Gastroesophageal sphincter (tissue), 4 donors: ENCODE data around the gene MAPK1. TPM values are rescaled to one million over a fixed set of nuclear protein-coding genes. Genes with fewer than 3 reads are reported as not detected.
"Not testable (repeated sequence)": the region's sequence is repeated elsewhere in the genome, so short reads cannot be mapped to it uniquely, and the experiment has no call there.

Source experiments
- ATAC-seq: fragments of 150-250 bp; one replicate; pipeline ENCODE4 v1.9.1; 2016; ENCODE audit warnings: mild to moderate bottlenecking, moderate library complexity
- H3K27ac ChIP-seq, 4 donors: fragments of 200-600 bp; sonication (generic) in 3 of 4; 1 replicate in 3 of 4; 2 replicates in 1 of 4; pipeline ENCODE4 v1.5.1; 2016 to 2019
- H3K27me3 ChIP-seq: fragments of 200-600 bp; sonication (generic); one replicate; pipeline ENCODE4 v1.5.1; 2019
- H3K36me3 ChIP-seq, 2 donors: fragments of 200-600 bp; sonication (generic); one replicate each; pipeline ENCODE4 v1.5.1; 2019; ENCODE audit warnings: control low read depth in 1 of 2
- H3K4me1 ChIP-seq, 3 donors: fragments of 200-600 bp; sonication (generic); 1 replicate in 2 of 3; 2 replicates in 1 of 3; pipeline ENCODE4 v1.5.1; 2016 to 2019; ENCODE audit warnings: control low read depth in 2 of 3
- H3K4me3 ChIP-seq, 2 donors: fragments of 200-600 bp; sonication (generic); one replicate each; pipeline ENCODE4 v1.5.1; 2019; ENCODE audit warnings: mild to moderate bottlenecking in 1 of 2, moderate library complexity in 1 of 2
- H3K9me3 ChIP-seq, 3 donors: fragments of 200-600 bp; sonication (generic); one replicate each; pipeline ENCODE4 v1.5.1; 2017 to 2019; ENCODE audit warnings: control low read depth in 2 of 3
- EP300 ChIP-seq: sonication (generic); formaldehyde crosslinking; IDR thresholded peaks from one replicate; pipeline ENCODE4 v1.6.1; 2017; ENCODE audit warnings: antibody characterized with exemption, mild to moderate bottlenecking
- POLR2A ChIP-seq, 2 donors: fragments of 450-650 bp; IDR thresholded peaks; one replicate each; pipeline ENCODE4 v1.6.1; 2017; ENCODE audit warnings: antibody characterized with exemption in 2 of 2, mild to moderate bottlenecking in 2 of 2, moderate library complexity in 1 of 2
- POLR2AphosphoS5 ChIP-seq: sonication (generic); formaldehyde crosslinking; IDR thresholded peaks from one replicate; pipeline ENCODE4 v1.6.1; 2017; ENCODE audit warnings: antibody characterized with exemption
- WGBS, 2 donors: methylation state at CpG; one replicate each; pipeline ENCODE4 v1.1.5; 2018; ENCODE audit warnings: low coverage in 1 of 2; 5-methylcytosine and 5-hydroxymethylcytosine counted together
- total RNA-seq, 4 donors: library from RNA; depleted of rRNA; stranded (reverse); fragments of >200 nt; gene quantifications; one replicate each; pipeline ENCODE4 v1.1.0, GENCODE V29; 2016
- TF ChIP-seq, protein P1 (sequence below), 4 experiments: fragments of 200-600 bp in 2 of 4; fragments of 450-650 bp in 2 of 4; sonication (generic) in 1 of 4; IDR thresholded peaks; one replicate each; pipeline ENCODE4 v1.5.1; 2017 to 2019; ENCODE audit warnings: antibody characterized with exemption in 4 of 4, mild to moderate bottlenecking in 2 of 4, moderate library complexity in 2 of 4

The MAPK1 gene
- total RNA-seq, 4 donors from 2014 or later: 40.3 to 70.8 (median 57.4) TPM

DNA sequence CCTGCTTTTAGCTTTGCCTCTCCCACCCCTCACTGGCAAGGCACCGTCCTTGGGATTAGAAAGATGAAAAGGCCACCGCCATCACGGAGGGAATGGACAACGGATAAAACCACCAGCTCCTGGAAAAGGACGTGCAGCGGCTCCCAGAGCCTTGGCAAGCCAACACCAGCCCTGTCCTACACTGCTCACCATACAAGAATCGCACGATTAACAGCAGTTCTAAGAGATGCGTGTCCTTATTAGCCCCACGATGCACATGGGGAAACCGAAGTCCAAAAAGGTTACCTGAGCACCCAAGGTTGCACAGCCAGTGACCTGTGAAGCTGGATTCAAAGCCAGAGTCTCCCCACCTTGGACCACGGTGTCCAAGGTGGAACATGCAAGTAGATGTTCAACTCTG is 139.2 kb downstream of the MAPK1 start:
- H3K4me3 ChIP-seq: no peak overlapping the region
- no peak for ATAC-seq
- WGBS, 2 donors: 80 to 94% methylated on average over 1 to 4 of the region's 12 CpGs

DNA sequence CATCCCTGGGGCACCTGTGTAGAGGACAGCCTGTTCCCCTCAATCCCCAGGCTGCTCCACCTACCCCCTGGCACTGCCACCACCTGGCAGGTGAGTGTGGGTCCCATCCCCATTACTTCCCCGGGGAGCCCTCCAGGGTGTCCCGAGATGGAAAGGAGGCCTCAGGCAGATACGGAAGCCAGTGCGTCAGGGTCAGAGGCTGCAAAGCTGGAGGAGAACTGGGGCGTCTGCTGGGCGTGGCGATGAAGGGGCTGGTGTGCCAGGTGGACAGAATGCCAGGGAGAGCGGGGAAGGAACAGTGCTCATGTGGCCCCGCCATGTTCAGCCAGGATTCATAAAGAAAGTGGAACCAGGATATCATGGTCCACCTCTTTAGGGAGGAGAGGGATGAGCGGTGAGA is 139.7 kb downstream of the MAPK1 start:
- no peaks in the 10 kb centered on the region for H3K27me3 ChIP-seq

More for the DNA sequence above, 139.2 kb downstream of the MAPK1 start:
- Histone ChIP-seq H3K36me3 (peaks cover 0 to 18% of the 10 kb centered on the region in 2 donors), H3K9me3 (no peaks in the 10 kb centered on the region), H3K4me1 (no peaks in the 10 kb centered on the region), H3K27me3 (no peaks in the 10 kb centered on the region), H3K27ac (no peak overlapping the region)
- TF ChIP-seq EP300: no peak
- TF ChIP-seq, protein P1, sequence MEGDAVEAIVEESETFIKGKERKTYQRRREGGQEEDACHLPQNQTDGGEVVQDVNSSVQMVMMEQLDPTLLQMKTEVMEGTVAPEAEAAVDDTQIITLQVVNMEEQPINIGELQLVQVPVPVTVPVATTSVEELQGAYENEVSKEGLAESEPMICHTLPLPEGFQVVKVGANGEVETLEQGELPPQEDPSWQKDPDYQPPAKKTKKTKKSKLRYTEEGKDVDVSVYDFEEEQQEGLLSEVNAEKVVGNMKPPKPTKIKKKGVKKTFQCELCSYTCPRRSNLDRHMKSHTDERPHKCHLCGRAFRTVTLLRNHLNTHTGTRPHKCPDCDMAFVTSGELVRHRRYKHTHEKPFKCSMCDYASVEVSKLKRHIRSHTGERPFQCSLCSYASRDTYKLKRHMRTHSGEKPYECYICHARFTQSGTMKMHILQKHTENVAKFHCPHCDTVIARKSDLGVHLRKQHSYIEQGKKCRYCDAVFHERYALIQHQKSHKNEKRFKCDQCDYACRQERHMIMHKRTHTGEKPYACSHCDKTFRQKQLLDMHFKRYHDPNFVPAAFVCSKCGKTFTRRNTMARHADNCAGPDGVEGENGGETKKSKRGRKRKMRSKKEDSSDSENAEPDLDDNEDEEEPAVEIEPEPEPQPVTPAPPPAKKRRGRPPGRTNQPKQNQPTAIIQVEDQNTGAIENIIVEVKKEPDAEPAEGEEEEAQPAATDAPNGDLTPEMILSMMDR (IDR thresholded peaks at IDR 0.05): no peak
- TF ChIP-seq POLR2AphosphoS5: no peak
- no peak for TF ChIP-seq POLR2A (IDR thresholded peaks at IDR 0.05)

DNA sequence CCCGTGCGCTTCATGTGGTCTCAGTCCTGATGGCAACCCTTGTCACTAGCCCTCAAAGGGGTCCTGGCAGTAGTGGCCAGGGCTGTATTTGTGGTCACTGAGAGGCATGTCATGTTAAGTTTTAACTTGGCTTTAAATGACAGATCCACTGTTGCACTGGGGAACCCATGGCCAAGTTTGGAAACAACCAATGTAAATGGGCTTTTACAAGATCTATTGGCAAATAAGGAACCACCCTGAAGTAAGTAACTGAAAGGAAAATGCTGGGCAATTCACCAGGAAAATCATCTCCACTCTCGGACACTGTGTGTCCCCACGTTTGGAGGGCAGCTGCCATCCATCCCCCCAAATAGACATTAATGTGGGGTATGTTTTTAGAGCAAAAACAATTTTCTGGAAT is 140.3 kb downstream of the MAPK1 start:
- no peak overlapping the region for H3K27ac ChIP-seq
- no peak for ATAC-seq
- peaks cover 0 to 19% of the 10 kb centered on the region in 2 donors for H3K36me3 ChIP-seq
- H3K9me3 ChIP-seq: no peaks in the 10 kb centered on the region
- H3K27me3 ChIP-seq: no peaks in the 10 kb centered on the region
- H3K4me1 ChIP-seq: no peaks in the 10 kb centered on the region
- H3K4me3 ChIP-seq: no peak overlapping the region
- WGBS, 2 donors: 85 to 90% methylated on average over 3 to 4 of the region's 4 CpGs
- no peak for TF ChIP-seq POLR2A (IDR thresholded peaks at IDR 0.05)
- TF ChIP-seq POLR2AphosphoS5: no peak
- no peak for TF ChIP-seq EP300
- TF ChIP-seq, protein P1 (IDR thresholded peaks at IDR 0.05): no peak

More for the DNA sequence above, 139.7 kb downstream of the MAPK1 start:
- Histone ChIP-seq H3K27ac (no peak overlapping the region), H3K36me3 (peaks cover 0 to 19% of the 10 kb centered on the region in 2 donors), H3K4me1 (no peaks in the 10 kb centered on the region), H3K4me3 (no peak overlapping the region), H3K9me3 (no peaks in the 10 kb centered on the region)
- no peak for ATAC-seq
- TF ChIP-seq POLR2A (IDR thresholded peaks at IDR 0.05) (no peak), POLR2AphosphoS5 (no peak), EP300 (no peak)
- TF ChIP-seq, protein P1 (IDR thresholded peaks at IDR 0.05): no peak
- WGBS, 2 donors: 100% methylated on average over 6 of the region's 10 CpGs; no CpG with 5 or more reads in 1 of the 2 donors

DNA sequence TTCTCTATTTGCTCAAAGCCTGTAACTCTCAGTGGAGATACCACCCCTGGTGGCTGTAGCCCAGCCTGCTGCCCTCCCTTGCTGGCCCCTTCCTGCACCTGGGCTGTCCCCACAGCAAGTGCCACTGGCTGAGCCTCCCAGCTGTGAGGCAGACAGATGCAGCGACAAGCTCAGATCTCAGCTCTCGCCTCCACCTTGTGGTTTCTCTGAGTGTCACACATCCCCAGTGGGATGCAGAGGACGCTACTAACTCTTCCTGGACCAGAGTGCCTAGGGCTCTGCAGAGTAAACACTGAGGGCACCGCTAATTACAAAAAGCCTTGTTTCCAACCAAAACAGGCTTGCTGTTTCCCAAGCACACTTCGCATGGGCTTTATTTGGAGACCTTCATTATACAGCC is 140.8 kb downstream of the MAPK1 start:
- Histone ChIP-seq H3K9me3 (no peaks in the 10 kb centered on the region), H3K27ac (no peak overlapping the region), H3K4me1 (no peaks in the 10 kb centered on the region), H3K36me3 (peaks cover 0 to 19% of the 10 kb centered on the region in 2 donors), H3K27me3 (no peaks in the 10 kb centered on the region), H3K4me3 (no peak overlapping the region)
- TF ChIP-seq, protein P1 (IDR thresholded peaks at IDR 0.05): no peak
- TF ChIP-seq POLR2A (IDR thresholded peaks at IDR 0.05) (no peak), POLR2AphosphoS5 (no peak), EP300 (no peak)
- no peak for ATAC-seq
- WGBS, 2 donors: no CpG with 5 or more reads among the region's 5 CpGs

DNA sequence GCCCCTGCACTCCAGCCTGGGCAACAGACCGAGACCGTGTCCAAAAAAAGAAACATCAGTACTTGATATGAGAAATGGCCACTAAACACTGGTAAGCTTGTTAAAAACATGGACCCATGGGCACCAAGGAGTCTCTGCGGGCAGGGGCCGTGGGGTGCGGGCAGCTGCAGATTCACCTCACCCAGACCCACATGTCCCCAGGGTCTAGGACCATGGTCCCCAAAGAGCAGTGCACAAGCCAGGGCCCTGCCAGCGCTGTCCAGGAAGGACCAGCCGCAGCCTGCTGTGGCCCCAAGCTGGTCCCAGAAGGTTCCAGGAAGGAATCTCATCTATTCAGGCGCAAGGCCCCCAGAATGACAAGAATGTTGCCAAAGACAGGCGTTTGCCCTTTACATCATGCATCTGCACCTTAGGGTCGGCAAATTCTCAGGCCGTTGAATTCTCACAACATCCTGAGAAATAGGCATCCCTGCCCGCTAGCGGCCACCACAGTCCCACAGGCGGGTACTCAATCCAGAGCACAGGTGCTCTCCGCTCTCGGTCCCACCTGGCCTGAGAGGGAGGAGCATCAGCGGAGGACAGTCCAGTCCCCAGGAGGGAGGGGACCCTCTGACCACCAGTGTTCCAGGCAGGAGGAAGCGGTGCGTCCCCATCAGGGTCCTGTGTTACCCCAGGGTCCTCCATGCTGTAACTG is 141.3 kb downstream of the MAPK1 start:
- no peak for TF ChIP-seq POLR2AphosphoS5
- TF ChIP-seq, protein P1 (IDR thresholded peaks at IDR 0.05): no peak
- no peak for TF ChIP-seq POLR2A (IDR thresholded peaks at IDR 0.05)
- no peak for TF ChIP-seq EP300
- Histone ChIP-seq H3K4me1 (no peaks in the 10 kb centered on the region), H3K4me3 (no peak overlapping the region), H3K36me3 (peaks cover 0 to 19% of the 10 kb centered on the region in 2 donors), H3K27me3 (no peaks in the 10 kb centered on the region), H3K27ac (no peak overlapping the region), H3K9me3 (no peaks in the 10 kb centered on the region)
- 73 to 93% methylated on average over 3 of the region's 19 CpGs for WGBS, 2 donors
- no peak for ATAC-seq

DNA sequence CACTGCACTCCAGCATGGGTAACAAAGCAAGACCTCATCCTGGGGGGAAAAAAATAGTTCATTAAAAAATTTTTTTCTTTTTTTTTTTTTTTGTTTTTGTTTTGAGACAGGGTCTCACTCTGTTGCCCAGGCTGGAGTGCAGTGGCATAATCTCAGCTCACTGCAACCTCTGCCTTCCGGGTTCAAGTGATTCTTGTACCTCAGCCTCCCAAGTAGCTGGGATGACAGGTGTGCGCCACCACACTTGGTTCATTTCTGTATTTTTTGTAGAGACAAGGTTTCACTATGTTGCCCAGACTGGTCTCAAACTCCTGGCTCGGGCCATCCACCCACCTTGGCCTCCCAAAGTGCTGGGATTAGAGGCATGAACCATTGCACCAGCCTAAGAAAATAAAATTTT is 142.9 kb downstream of the MAPK1 start:
- H3K27me3 ChIP-seq: not testable (repeated sequence)

DNA sequence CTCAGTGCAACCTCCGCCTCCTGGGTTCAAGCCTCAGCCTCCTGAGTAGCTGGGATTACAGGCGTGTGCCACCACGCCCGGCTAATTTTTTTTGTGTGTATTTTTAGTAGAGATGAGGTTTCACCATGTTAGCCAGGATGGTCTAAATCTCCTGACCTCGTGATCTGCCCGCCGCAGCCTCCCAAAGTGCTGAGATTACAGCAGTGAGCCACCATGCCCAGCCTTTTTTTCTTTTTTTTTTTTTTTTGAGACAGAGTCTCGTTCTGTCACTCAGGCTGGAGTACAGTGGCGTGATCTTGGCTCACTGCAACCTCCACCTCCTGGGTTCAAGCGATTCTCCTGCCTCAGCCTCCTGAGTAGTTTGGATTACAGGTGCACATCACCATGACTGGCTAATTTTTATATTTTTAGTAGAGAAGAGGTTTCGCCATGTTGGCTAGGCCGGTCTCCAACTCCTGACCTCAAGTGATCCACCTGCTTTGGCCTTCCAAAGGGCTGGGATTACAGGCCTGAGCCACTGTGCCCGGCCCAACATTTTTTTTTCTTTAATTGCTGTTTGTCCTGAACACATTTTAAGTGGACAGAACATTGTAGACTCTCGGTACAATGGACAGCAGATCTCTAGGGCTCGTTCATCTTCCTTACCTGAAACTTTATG is 146.1 kb downstream of the MAPK1 start:
- H3K27ac ChIP-seq, H3K4me3 ChIP-seq, H3K9me3 ChIP-seq, H3K4me1 ChIP-seq, H3K36me3 ChIP-seq, H3K27me3 ChIP-seq, ATAC-seq: not testable (repeated sequence)
- WGBS, 2 donors: 94 to 98% methylated on average over 8 to 14 of the region's 15 CpGs

More for the DNA sequence above, 142.9 kb downstream of the MAPK1 start:
- peaks cover 0 to 19% of the 10 kb centered on the region in 2 donors for H3K36me3 ChIP-seq
- not testable (repeated sequence) for ATAC-seq, H3K4me1 ChIP-seq, H3K9me3 ChIP-seq, H3K4me3 ChIP-seq, H3K27ac ChIP-seq
- WGBS, 2 donors: 94 to 100% methylated on average over 3 of the region's 3 CpGs
